ENCODE results near the gene LDLRAD4.

The LDLRAD4 gene

GRCh38 chr18:13265008-13265910, 46.7 kb downstream of the LDLRAD4 start:
- DNase-seq (ENCODE audit: low spot score), result no peak

DNA sequence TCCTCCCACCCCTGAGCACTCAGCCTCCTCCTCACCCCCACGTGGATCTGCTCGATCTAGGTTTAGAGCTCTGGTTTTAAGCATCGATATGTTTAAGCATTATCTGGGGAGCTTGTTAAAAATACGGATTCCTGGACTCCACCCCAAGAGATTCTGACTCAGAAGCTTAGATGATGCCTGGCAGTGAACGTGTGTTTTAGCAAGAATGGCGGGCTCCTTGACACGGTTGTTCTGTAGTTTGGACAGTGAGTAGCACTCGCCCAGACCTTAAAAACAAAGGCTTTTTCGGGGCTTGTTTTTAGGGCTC, 47.3 kb downstream of the LDLRAD4 start:
- DNase-seq (ENCODE audit: low spot score), result no peak

DNA sequence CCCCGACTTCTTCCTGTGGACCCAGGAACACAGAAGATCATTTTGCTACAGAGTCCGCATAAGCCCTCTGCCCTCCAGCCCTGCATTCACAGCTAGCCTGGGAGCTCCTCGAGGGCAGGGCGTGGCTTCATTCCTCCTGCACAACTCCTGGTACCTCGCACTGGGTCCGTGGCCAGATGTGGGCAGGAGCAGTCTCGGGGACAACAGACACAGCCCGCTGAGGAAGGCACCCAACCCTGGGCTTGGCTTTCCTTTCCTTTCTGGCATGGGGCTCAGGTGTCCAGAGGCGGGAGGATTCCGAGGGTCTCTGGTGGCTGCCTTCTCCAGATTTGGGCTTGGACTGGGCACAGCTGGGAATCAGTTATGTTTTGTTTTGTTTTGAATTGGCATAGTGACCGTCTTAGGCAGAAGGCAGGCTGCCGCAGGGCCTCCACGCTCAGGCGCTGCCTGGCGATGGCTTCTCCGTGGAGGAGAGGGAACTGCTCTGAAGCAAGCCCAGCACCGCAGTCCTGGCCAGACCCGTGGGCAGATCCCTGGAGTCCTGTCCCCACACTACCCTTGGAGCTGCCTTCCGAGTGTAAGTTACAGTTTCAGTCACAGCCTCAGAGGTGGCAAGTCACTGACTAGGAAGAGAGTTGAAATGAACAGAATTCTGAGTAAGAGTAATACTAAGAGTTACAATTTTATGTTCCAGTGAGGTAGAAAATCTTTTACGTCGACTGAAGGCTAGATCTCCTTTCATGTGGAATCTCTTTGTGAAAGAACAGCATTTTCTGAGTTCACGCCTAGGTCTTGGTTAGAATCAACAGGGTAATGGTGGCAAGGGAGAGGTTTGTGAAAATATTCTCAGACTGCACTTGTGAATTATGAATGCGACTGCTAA, 47.9 kb downstream of the LDLRAD4 start:
- DNase-seq (ENCODE audit: low spot score), result no peak

DNA sequence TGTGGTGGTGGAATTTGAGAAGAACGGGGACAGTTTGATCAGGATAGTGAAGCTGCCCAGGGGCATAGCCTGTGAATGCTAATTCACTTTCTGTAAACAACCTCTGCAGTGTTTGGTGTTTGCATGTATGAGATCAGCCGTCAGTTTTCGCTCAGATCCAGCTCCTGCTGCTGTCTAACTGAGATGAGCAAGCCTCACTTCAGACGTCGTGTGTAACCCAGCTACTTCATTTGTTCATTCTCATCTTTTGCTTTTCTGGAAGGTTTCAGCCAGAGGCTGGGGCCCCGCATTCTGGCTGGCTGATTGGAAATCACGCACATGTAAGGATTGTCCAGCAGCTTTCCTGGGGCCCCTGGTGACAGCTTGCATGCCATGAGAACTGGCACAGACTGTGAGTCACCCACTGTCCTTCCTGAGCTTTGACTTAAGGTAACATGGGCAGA, 48.9 kb downstream of the LDLRAD4 start:
- DNase-seq (ENCODE audit: low spot score), result no peak

GRCh38 chr18:13268158-13269012, 49.8 kb downstream of the LDLRAD4 start:
- no peak for DNase-seq (ENCODE audit: low spot score)

GRCh38 chr18:13269013-13269280, 50.4 kb downstream of the LDLRAD4 start:
- no peak for DNase-seq (ENCODE audit: low spot score)

- no peak for DNase-seq (ENCODE audit: low spot score)
These were observed 51.0 kb downstream of the LDLRAD4 start for GRCh38 chr18:13269521-13270011.

DNA sequence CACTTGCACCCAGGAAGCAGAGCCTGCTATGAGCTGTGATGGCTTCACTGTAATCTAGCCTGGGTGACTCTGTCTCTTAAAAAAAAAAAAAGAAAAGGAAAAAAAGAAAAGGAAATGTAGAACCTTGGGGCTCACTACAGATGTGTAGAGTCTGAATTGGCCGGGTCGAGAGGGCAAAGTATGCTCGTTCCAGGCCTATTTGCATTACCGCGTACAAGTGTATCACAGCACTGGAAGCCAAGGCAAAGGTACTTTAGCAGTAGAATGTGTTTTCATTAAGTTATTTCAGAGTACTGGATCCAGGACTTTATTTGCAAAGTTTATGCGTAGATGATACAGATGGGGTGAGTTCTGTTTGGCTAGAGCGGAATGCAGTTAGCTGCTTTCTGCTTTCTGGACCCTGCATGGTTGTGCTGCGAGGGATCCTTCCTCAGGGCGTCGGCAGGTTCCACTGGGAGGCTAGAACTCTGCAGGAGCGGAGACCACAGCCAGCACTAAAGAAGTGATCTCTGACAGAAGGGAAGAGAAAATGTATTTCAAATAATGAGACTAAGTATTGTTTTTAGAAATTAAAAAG, 51.8 kb downstream of the LDLRAD4 start:
- DNase-seq (ENCODE audit: low spot score), result no peak

DNA sequence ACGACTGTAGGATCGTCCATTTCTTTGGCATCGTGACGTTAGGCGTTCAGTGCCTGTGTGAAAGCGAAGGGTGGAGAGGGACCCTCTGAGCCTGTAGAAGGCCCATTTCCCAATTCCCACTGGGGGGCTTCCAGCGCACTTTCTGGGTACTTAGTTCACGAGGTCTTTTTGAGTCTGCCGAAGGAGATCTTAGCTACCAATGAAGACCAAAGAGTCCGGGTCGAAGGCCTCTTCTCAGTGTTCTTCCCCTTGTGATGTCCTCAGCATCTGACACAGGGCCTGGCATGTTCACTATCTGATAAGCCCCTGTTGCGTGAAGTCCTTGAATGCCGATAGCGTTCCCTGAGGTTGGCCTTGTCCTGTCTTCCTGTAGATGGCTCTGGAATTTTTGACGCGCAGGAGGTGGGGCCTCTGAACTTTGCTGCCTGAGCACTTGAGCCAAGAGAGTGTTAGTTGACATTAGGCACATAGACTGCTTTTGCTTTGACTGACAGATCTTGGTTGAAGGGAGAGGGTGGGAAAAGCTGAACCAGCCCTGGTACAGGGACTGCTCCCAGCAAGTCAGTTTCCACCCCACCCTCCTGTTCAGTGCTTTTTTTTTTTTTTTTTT, 52.8 kb downstream of the LDLRAD4 start:
- DNase-seq (ENCODE audit: low spot score), result no peak

DNA sequence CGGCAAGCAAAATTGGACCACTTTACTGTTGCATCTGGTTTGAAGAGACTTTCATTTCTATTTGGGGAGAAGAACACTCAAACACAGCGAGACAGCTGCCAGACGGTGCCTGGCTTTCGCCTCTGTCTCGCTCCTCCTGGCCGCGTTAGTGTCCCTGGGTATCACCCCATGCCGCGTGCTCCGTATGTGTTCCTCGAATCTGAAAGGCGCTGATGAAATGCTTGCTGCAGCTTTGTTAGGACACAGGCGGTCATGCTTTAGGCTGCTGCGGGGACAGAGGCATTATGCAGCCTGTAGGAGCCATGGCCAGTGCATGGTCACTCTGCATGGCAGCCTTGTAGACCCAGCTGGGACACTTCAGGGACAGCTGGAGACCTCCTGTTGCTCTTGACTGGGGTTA, 53.9 kb downstream of the LDLRAD4 start:
- DNase-seq (ENCODE audit: low spot score), result no peak

- DNase-seq (ENCODE audit: low spot score), result no peak
These were observed 55.2 kb downstream of the LDLRAD4 start for GRCh38 chr18:13273800-13274199.

DNA sequence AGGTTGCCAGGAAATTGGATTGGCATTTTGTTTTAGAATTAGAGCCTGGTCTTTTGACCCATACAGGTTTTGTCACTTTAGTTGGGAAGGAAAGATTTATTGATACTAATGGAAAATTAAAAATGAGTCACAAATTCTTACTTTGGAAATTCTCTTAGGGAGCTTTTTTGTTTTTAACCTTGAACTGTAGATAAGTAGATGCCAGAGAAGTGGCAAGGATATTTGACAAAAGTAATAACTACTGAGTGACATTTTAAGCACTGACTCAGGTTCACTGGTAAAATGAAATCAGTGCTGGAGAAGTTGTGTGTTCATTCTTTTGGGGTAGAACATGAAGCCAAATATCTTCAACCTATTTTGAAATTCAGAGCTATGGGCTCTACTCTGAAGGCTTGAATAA, 56.5 kb downstream of the LDLRAD4 start:
- no peak for DNase-seq (ENCODE audit: low spot score)

DNA sequence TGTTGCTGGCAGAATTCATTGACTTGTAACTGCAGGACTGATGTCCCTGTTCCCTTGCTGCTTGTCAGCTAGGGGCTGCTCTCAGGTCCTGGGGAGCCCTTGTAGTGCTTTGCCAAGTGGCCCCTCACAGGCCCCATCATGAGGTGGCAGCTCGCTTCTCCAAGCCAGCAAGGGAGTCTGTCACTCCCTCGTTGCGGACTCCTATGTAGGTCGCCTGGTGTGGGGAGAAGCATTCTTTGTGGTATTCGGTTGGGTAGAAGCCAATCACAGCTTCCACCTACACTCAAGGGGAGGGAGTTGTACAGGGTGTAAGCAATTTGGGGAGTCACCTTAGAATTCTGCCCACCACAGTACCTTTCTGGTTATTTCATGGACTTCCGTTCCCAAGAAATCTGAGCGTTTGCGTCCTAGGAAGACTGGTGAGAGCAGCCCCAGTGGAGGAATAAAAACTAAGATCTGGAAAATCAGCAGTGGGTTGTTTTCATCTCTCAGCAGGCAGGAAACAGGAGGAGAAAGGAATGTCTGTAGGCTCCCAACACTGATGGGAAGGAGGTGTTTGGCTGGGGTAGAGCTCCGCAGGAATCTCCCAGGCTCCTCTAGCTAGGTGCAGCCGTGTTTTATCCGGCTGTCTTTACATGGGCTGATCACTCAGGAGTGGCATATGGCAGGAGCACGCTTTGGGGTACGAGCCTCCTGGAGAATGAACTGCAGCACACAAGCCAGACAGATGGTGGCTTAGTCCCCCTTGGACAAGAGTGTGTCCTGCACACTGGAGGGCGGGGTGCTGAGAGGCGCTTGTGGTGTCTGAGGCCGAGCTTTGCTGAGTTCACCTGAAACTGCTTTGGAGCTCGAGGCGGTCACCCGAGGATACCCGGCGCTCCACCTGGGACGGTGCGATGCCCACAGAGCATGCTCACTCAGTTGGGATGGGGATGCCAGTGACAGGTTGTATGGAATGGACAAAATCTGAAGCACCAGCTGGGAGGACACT, 58.3 kb downstream of the LDLRAD4 start:
- DNase-seq (ENCODE audit: low spot score), result no peak

DNA sequence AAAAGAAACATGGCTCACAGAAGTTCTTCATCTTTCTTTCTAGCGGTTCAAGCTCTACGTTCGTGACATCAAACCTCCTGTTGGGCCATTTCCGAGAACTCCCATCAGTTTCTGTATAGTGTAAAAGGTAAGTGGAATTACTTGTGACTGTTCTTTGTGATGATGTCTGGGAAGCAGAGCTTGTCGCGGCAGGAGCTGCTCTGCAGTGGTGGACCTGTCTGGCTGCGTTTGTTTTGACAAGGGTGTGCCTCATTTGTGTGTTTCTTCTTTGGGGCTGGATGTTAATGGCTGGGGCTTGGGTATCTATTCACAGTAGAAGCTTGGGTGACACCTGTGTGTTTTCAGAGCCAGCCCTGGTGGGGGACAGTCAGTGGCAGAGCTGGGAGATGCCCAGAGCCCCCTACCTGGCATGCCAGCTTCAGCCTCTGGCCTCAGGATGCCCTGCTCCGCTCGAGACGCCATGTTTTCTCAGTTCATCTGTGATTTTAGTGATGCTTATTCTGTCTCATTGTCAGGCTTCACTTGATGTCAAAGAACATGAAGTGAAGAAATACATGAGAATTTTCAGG, 59.6 kb downstream of the LDLRAD4 start:
- DNase-seq (ENCODE audit: low spot score), result no peak

- DNase-seq (ENCODE audit: low spot score), result no peak
These were observed 60.9 kb downstream of the LDLRAD4 start for GRCh38 chr18:13279181-13280069.

- no peak for DNase-seq (ENCODE audit: low spot score)
These were observed 61.7 kb downstream of the LDLRAD4 start for GRCh38 chr18:13280070-13280795.

DNA sequence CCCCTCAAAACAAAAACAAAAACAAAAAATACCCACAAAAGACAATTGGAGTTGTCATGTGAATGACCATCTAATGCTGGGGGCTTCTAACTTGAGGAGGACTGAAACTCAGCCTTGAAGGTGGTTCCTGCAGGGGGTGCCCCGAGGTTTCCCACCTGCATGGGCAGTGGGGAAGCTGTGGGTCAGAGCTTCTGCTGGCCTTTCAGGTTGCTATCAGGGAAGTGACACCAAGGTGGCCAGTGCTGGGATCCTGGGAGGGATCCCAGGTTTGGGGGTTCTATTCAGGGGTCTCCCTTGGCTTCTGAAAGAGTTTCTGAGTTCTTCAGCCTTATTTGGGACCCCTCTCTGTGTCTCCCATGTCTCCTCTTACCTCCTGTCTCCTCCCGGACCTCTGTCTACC, 62.8 kb downstream of the LDLRAD4 start:
- no peak for DNase-seq (ENCODE audit: low spot score)

GRCh38 chr18:13283746-13284145, 65.2 kb downstream of the LDLRAD4 start:
- no peak for DNase-seq (ENCODE audit: low spot score)

All from globus pallidus (tissue), 1 donor.